GM19468 (cell line): ENCODE results near the gene OR5K2.

Experiments
- ATAC-seq: cut with Tn5 transposase; IDR thresholded peaks from one replicate; pipeline ENCODE4 v1.9.1; 2021; ENCODE audit warnings: mild to moderate bottlenecking, moderate library complexity, moderate number of reproducible peaks; ENCODE audit not compliant: unreplicated experiment; ENCODE audit errors: extremely low read depth

Gene OR5K2

GRCh38 chr3:98521897-98522543 lies 24.5 kb downstream of the OR5K2 start:
- peak; percentile 17 for ATAC-seq

- ATAC-seq: peak; percentile 81
These were observed 25.2 kb downstream of the OR5K2 start, which contains the start of gene CLDND1 for GRCh38 chr3:98522544-98523281. CLDND1 (minus strand) TSS chr3:98522902; CDS start chr3:98521424, 1,478 bp downstream.

- no peak for ATAC-seq
These were observed 28.0 kb downstream of the OR5K2 start for GRCh38 chr3:98525494-98525893.

GRCh38 chr3:98528474-98529346 lies 31.2 kb downstream of the OR5K2 start:
- no peak for ATAC-seq

GRCh38 chr3:98529856-98530459 lies 32.5 kb downstream of the OR5K2 start:
- ATAC-seq: no peak

GRCh38 chr3:98530676-98531075 lies 33.2 kb downstream of the OR5K2 start:
- ATAC-seq: no peak

- ATAC-seq: no peak
These were observed 34.3 kb downstream of the OR5K2 start, which contains the start of gene GPR15 for GRCh38 chr3:98531622-98532274. GPR15 (plus strand) TSS chr3:98531978; CDS start chr3:98532034, 56 bp downstream.

- no peak for ATAC-seq
These were observed 34.8 kb downstream of the OR5K2 start for GRCh38 chr3:98532275-98532637.

- ATAC-seq: no peak
These were observed 35.5 kb downstream of the OR5K2 start for GRCh38 chr3:98532709-98533571.

GRCh38 chr3:98534168-98534567 lies 36.7 kb downstream of the OR5K2 start:
- ATAC-seq: no peak

GRCh38 chr3:98534734-98535133 lies 37.3 kb downstream of the OR5K2 start:
- ATAC-seq: no peak

- peak; percentile 76 for ATAC-seq
These were observed 39.1 kb downstream of the OR5K2 start for GRCh38 chr3:98536456-98537017.

GRCh38 chr3:98540346-98540745 lies 42.9 kb downstream of the OR5K2 start:
- ATAC-seq: peak; percentile 47

- no peak for ATAC-seq
These were observed 44.2 kb downstream of the OR5K2 start for GRCh38 chr3:98541695-98542094.

GRCh38 chr3:98542623-98543022 lies 45.1 kb downstream of the OR5K2 start:
- ATAC-seq: no peak

- no peak for ATAC-seq
These were observed 48.5 kb downstream of the OR5K2 start for GRCh38 chr3:98545940-98546339.
